Measurements from ENCODE around the gene ABL1.

DNA sequence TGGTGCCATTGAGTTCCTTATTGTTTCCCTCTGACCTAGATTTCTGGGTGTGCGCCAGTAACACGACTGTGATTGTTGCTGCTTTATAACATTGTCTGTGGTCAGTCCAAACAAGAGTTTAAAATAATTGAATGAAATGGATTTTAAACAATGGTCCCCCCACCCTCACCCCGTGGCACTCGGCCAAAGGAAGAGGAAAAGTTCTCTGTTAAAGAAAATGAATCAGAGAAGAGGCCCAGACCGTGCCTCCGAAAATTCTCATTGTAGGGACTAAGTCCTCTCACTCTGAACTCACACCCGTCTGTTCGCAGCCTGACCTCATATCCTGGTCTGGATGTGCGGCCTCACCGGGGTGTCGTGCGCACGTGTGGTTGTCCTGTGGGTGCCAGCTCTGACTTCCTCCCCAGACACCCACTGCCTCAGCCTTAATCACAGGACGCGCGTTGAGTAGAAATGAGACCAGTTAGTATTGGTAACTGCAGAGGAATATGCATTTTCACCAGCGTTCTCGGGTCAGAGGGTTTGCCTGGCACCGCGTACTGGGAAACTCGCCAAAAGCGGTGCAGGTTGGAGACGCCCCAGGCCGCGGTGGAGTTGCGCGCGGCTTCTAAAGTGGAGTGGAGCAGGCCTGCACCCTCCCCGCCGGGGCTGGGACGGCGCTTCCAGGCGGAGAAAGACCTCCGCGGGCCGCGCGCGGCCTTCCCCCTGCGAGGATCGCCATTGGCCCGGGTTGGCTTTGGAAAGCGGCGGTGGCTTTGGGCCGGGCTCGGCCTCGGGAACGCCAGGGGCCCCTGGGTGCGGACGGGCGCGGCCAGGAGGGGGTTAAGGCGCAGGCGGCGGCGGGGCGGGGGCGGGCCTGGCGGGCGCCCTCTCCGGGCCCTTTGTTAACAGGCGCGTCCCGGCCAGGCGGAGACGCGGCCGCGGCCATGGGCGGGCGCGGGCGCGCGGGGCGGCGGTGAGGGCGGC is at the start of gene ABL1:
- no peak for TF ChIP-seq POLR2A (IDR thresholded peaks at IDR 0.05)
- TF ChIP-seq, protein P1, sequence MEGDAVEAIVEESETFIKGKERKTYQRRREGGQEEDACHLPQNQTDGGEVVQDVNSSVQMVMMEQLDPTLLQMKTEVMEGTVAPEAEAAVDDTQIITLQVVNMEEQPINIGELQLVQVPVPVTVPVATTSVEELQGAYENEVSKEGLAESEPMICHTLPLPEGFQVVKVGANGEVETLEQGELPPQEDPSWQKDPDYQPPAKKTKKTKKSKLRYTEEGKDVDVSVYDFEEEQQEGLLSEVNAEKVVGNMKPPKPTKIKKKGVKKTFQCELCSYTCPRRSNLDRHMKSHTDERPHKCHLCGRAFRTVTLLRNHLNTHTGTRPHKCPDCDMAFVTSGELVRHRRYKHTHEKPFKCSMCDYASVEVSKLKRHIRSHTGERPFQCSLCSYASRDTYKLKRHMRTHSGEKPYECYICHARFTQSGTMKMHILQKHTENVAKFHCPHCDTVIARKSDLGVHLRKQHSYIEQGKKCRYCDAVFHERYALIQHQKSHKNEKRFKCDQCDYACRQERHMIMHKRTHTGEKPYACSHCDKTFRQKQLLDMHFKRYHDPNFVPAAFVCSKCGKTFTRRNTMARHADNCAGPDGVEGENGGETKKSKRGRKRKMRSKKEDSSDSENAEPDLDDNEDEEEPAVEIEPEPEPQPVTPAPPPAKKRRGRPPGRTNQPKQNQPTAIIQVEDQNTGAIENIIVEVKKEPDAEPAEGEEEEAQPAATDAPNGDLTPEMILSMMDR (IDR thresholded peaks at IDR 0.05 in 8 of 11, conservative IDR thresholded peaks at IDR 0.05 in 3 of 11): peak in 1 of 11 experiments; percentile 7
